ENCODE measurements around the gene USP33.
A peak's percentile ranks its signal among the peaks of the same experiment; 100 is the strongest.
"Not testable (repeated sequence)": the region's sequence is repeated elsewhere in the genome, so short reads cannot be mapped to it uniquely, and the experiment has no call there.

Gene USP33

DNA sequence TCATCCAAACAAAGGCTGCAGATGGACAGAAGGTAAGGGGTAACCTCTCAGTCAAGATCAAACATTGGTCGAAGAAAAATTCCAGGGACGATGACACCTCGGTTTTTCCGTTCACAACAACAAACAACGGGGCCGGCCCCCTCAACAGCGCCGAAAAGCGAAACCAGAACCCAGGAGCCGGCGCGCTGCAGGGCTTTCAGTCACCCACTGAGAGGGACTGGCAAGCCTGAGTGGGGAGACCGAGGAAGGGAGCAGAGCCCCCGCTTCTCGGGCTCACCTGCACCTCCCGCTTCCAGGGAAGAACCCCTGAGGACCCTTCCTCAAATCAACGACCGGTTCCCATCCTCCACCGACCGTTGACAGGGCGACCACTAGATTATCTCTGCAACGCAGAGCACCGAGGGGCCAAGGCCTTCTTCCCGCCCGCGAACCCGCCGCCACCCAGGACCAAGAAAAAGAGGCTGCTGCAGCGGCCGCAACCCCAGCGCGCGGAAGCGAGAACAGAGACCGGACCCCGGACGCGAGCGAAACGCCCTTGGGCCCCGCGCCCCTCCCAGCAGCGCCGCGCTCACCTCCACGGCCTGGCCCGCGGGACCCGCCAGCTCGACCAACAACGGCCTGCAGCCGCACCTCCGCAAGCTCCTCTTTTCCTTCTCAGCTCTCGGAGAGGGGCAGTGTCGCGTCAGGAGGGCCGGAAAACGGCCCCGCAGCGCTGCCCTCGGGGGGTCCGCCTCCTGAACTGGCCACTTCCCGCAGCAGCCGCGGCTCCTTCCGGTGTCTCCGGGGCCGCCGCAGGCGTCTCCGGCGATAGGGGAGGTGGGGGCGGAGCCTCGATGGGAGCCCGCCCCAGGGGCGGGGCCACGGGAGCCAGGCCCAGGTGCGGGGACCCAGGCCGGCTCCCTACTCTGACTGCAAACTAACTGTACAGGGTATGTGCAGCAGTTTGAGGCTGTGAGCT is at the start of gene USP33:
Gene USP33 (minus strand): TSS at position 782 of the 958 bp plus-strand sequence. CDS start 18,155 bp downstream, outside the sequence.
- peak; percentile 89 to 94 for DNase-seq (ENCODE audit: low spot score in 2 of 2)
- H3K4me3 Mint-ChIP-seq: peak within 1 kb of the TSS; percentile 85
- peak; percentile 96 for ATAC-seq
- H3K27ac Mint-ChIP-seq: peak within 1 kb of the TSS; percentile 95
- H3K4me1 Mint-ChIP-seq: peaks cover 28% of the 10 kb centered on the region
- no peaks in the 10 kb centered on the region for H3K9me3 Mint-ChIP-seq
- H3K36me3 Mint-ChIP-seq: no peaks in the 10 kb centered on the region

DNA sequence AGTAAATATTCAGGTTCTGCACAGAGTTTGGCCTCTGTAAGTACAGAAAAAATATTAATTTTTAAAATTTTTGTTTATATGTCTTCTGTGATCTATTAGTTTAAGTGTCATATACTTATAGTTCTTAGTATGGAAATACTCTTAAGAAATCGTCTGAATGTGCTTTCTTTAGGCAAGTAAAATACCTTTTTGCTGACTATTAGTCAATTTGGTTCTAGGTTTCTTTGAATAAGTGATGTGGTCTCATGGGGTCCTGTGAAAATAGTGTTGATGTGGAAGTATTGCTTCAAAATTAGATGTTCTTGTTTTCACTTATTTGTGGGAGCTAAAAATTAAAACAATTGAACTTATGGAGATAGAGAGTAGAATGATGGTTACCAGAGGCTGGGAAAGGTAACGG is 43.7 kb upstream of the USP33 start:
- peaks cover 20% of the 10 kb centered on the region for H3K4me1 Mint-ChIP-seq
- DNase-seq (ENCODE audit: low spot score in 2 of 2): no peak
- no peaks in the 10 kb centered on the region for H3K9me3 Mint-ChIP-seq
- H3K27ac Mint-ChIP-seq: no peak overlapping the region
- H3K36me3 Mint-ChIP-seq: peaks cover 83% of the 10 kb centered on the region
- H3K4me3 Mint-ChIP-seq: no peak overlapping the region
- no peak for ATAC-seq

DNA sequence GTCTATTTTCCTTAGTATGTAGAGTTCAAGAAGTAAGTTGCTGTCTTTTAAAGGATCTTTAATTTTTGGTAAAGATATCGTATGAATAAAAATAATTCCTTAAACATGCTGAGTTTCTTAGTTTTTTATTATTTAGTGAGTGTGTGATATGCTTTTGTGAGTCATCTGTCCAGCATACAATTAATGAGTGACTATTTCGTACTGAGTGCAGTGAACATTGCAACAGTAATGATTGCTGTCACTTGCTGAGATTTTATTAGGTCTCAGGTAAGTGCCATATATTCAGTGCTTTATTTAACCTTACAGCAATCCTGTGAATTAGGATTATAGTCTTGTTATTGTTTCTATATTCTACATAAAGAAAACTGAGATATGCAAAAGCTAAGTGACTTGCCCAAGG is 42.4 kb upstream of the USP33 start:
- H3K9me3 Mint-ChIP-seq: no peaks in the 10 kb centered on the region
- H3K27ac Mint-ChIP-seq: no peak overlapping the region
- H3K4me3 Mint-ChIP-seq: no peak overlapping the region
- H3K36me3 Mint-ChIP-seq: peaks cover 83% of the 10 kb centered on the region
- no peak for ATAC-seq
- peaks cover 29% of the 10 kb centered on the region for H3K4me1 Mint-ChIP-seq
- no peak for DNase-seq (ENCODE audit: low spot score in 2 of 2)

DNA sequence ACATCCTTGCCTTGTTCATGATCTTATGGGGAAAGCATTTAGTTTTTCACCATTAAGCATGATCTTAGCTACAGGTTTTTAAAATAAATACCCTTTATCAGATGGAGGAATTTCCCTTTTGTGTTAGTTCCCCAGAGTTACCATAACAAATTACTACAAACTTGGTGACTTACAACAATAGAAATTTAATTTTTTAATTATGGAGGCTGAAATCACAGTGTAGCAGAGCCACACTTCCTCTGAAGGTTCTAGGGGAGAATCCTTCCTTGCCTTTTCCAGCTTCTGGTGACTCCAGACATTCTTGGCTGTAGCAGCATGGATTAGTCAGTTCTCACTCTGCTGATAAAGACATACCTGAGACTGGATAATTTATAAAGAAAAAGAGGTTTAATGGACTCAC is 38.3 kb upstream of the USP33 start:
- peaks cover 87% of the 10 kb centered on the region for H3K36me3 Mint-ChIP-seq
- DNase-seq (ENCODE audit: low spot score in 2 of 2) (no peak), ATAC-seq (no peak)
- peaks cover 34% of the 10 kb centered on the region for H3K4me1 Mint-ChIP-seq
- H3K4me3 Mint-ChIP-seq: no peak overlapping the region
- no peaks in the 10 kb centered on the region for H3K9me3 Mint-ChIP-seq
- no peak overlapping the region for H3K27ac Mint-ChIP-seq

DNA sequence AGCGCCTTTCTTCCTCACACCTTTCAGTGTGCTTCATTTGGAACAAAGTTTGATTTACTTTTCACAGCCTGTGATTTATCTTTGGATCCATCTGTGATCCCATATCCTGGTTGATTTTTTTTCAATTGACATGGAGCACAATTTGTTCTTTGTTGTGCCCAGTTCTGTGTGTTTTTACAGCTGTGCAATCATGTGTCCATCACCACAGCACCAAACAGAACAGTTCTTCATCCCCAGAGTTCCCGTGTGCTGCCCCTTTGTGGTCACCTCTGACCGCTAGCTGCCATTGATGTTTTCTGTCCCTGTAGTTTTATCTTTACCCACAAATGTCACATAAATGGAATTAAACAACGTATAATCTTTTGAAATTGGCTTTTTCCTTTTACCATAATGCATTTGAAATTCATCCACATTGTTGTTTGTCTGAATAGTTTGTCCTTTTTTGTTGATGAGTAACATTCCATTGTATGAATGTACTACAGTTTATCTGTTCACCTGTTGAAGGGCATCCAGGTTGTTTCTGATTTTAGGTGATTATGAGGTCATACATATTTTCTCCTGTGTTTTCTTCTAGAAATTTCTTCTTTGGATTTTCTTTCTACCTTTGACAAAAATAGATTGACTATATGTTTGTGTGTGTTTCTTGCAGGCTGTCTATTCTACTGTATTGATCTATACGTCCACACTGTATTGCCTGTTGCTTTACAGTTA is 37.2 kb upstream of the USP33 start:
- ATAC-seq (no peak), DNase-seq (ENCODE audit: low spot score in 2 of 2) (no peak)
- Mint-ChIP-seq H3K4me3 (no peak overlapping the region), H3K9me3 (no peaks in the 10 kb centered on the region), H3K4me1 (peaks cover 34% of the 10 kb centered on the region), H3K36me3 (peaks cover 82% of the 10 kb centered on the region), H3K27ac (peak overlapping the region; percentile 11)

DNA sequence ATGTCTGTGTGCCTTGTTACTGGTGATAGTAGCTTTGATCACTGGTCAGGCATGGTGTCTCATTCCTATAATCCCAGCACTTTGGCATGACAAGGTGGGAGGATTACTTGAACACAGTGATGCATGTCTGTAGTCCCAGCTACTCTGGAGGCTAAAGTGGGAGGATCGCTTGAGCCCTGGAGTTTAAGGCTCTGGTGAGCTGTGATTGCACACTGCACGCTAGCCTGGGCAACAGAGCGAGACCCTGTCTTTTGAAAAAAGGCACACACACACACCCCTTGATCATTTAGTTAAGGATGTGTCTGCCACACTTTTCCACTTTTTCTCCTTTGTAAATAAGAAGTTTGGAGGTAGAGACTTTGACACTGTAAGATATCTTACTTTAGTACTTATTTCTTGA is 34.9 kb upstream of the USP33 start:
- H3K4me1 Mint-ChIP-seq: peaks cover 24% of the 10 kb centered on the region
- ATAC-seq (no peak), DNase-seq (ENCODE audit: low spot score in 2 of 2) (peak in 1 of 2 donors; percentile 32)
- H3K27ac Mint-ChIP-seq: no peak overlapping the region
- no peak overlapping the region for H3K4me3 Mint-ChIP-seq
- H3K36me3 Mint-ChIP-seq: peaks cover 73% of the 10 kb centered on the region
- no peaks in the 10 kb centered on the region for H3K9me3 Mint-ChIP-seq

DNA sequence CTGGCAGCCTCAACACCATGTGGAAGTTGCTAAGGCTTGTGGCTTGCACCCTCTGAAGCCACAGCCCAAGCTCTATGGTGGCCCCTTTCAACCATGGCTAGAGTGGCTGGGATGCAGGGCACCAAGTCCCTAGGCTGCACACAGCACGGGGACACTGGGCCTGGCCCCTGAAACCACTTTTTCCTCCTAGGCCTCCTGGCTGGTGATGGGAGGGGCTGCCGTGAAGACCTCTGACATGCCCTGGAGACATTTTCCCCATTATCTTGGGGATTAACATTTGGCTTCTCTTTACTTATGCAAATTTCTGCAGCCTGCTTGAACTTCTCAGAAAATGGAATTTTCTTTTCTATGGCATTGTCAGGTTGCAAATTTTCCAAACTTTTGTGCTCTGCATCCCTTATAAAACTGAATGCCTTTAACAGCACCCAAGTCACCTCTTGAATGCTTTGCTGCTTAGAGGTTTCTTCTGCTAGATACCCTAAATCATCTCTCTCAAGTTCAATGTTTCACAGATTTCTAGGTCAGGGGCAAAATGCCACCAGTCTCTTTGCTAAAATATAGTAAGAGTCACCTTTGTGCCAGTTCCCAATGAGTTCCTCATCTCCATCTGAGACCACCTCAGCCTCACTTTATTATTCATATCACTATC is 26.6 kb upstream of the USP33 start:
- H3K4me3 Mint-ChIP-seq; H3K4me1 Mint-ChIP-seq; DNase-seq (ENCODE audit: low spot score in 2 of 2); H3K27ac Mint-ChIP-seq; ATAC-seq; H3K9me3 Mint-ChIP-seq: not testable (repeated sequence)
- H3K36me3 Mint-ChIP-seq: peaks cover 82% of the 10 kb centered on the region

DNA sequence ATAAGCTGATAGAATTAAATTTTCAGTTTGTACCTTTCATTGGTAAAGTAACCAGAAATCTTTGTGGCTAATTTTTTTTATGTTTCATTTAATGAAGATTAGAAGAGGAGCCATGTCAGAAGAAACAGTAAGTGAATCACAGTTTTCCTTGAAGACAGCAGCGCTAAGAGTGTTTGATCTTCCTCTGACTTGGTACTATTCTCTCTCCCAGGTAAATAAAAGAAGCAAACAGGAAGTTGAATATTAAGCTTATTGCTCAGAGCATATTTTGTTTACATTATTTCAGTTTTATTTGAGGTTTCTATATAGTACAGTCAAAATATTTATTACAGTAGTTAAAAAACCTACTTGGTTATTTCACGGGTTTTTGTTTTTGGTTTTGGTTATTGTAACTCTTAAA is 23.5 kb upstream of the USP33 start:
- H3K4me1 Mint-ChIP-seq: peaks cover 29% of the 10 kb centered on the region
- no peaks in the 10 kb centered on the region for H3K9me3 Mint-ChIP-seq
- ATAC-seq: no peak
- DNase-seq (ENCODE audit: low spot score in 2 of 2): no peak
- peaks cover 56% of the 10 kb centered on the region for H3K36me3 Mint-ChIP-seq
- H3K27ac Mint-ChIP-seq: no peak overlapping the region
- H3K4me3 Mint-ChIP-seq: no peak overlapping the region

DNA sequence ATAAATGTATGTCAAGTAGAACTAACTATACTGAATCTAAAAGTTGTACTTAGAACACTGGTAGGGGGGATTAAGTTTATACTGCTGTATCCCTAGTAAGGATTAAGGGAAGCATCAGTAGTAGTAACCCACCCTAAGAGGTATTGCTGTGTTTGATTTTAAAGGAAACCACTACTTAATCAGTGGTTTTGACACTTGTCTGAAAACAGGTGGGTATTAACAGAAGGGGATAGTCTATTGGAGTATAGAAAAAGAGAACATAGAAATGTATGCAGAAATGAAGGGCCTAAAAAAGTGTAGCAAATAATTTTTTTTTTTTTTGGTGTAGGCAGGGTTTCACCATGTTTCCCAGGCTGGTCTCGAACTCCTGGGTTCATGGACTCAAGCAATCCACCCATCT is 22.0 kb upstream of the USP33 start:
- ATAC-seq (no peak), DNase-seq (ENCODE audit: low spot score in 2 of 2) (no peak)
- Mint-ChIP-seq H3K4me3 (peak overlapping the region; percentile 97), H3K9me3 (no peaks in the 10 kb centered on the region), H3K36me3 (peaks cover 41% of the 10 kb centered on the region), H3K4me1 (peaks cover 29% of the 10 kb centered on the region), H3K27ac (no peak overlapping the region)

DNA sequence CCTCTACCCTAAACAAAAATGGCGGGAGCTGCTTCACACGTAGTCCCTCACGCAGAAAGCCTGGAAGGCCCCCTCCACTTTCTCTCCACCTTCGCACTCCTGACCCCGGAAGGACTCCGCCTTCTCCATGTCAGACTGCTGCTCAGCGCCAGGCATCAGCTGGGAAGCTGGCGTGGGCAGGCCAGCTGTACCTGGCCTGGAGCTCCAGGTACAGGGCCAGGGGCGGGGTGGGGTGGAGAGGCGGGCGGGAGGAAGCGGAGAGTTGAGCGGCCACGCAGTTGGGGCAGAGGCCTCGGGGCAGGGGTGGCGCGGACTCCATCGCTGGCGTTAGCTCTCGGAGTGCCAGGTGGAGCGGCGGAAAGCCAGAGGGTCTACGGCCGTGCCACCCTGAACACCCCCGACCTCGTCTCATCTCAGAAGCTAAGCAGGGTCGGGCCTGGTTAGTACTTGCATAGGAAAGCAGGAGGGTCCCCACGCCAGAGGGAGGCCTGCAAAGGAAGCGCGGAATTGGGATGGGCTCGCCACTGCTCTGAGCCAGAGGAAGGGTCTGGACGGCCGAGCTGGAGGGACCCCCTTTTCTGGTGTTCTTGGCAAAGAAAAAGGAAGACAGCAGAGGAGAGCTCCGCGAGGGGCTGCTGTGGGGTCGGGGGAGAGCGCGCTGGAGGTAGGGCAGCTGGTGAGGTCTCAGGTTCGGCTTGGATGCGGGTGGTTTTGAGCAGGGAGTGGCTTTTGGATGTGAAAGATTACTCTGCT is 20.1 kb upstream of the USP33 start, which contains the start of gene MIGA1:
Gene MIGA1 (plus strand): TSS at position 121 of the 753 bp plus-strand sequence. CDS start 3,604 bp downstream, outside the sequence.
- peaks cover 21% of the 10 kb centered on the region for H3K36me3 Mint-ChIP-seq
- peaks cover 29% of the 10 kb centered on the region for H3K4me1 Mint-ChIP-seq
- DNase-seq (ENCODE audit: low spot score in 2 of 2): peak; percentile 66 to 90
- peak within 1 kb of the TSS; percentile 97 for H3K4me3 Mint-ChIP-seq
- peak within 1 kb of the TSS; percentile 95 for H3K27ac Mint-ChIP-seq
- peak; percentile 96 for ATAC-seq
- no peaks in the 10 kb centered on the region for H3K9me3 Mint-ChIP-seq

DNA sequence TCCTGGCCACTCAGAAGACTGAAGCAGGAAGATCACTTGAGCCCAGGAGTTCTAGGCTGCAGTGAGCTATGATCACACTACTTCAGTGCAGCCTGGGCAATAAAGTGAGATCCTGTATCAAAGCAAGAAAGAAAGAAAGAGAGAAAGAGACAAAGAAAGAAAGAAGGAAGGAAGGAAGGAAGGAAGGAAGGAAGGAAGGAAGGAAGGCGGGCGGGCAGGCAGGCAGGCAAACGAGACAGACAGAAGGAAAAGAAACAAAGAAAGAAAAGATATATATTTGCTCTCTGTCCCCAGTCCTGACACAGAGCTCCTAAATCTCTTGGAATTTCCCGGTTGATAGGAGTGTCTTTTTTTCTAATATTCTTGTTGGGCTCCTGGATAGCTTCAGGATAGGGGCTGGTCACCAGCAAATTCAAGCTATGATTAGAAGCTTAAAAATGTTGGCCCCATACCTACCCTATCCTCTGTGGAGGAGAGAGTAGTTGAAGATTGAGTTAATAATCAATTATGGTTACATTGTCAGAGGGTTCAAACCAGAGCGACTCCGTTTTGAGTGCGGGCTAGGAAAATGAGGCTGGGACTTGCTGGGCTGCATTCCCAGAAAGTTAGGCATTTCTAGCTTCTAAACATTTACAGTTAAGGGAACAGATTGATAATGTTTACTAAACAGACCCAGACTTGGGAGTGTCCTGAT is 16.5 kb upstream of the USP33 start:
- ATAC-seq (no peak), DNase-seq (ENCODE audit: low spot score in 2 of 2) (no peak)
- no peaks in the 10 kb centered on the region for H3K36me3 Mint-ChIP-seq
- H3K9me3 Mint-ChIP-seq: no peaks in the 10 kb centered on the region
- H3K4me1 Mint-ChIP-seq: peaks cover 20% of the 10 kb centered on the region
- no peak overlapping the region for H3K4me3 Mint-ChIP-seq
- H3K27ac Mint-ChIP-seq: no peak overlapping the region

DNA sequence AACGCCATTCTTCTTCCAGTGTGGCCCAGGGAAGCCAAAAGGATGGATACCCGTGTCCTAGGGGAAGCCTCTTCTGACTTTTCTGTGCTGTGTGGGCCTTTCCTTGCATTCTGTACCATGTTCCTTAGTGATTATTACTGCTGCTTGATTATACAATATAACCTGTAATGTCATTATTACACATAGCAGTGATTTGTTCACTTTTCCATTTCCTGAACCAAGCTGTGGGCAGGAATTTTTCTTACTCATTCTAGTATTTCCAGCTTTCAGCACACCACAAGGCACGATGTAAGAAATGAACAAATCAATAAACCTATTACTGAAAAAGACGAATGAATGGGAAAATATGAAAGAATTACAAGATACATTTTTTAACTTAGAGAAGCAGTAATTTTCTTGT is 8.4 kb upstream of the USP33 start:
- ATAC-seq (no peak), DNase-seq (ENCODE audit: low spot score in 2 of 2) (no peak)
- Mint-ChIP-seq H3K36me3 (no peaks in the 10 kb centered on the region), H3K27ac (no peak overlapping the region), H3K4me3 (no peak overlapping the region), H3K9me3 (no peaks in the 10 kb centered on the region), H3K4me1 (no peaks in the 10 kb centered on the region)

DNA sequence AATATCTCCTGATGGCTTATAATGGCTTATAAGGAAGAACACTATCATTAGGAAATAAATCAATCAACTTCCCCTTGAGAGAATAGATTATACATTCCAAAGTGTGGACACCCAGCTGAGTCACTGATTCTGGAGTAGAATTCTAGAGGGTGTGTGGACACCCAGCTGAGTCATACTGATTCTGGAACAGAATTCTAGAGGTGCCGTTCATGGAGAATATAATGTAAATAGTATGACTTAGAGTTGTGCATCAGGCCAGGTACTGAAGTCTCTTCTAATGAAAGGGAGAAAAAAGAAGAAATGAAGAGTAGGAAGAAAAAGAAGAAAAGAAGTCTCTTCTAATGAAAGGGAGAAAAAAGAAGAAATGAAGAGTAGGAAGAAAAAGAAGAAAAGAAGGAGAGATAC is 2.4 kb upstream of the USP33 start:
- H3K4me3 Mint-ChIP-seq: no peak overlapping the region
- no peaks in the 10 kb centered on the region for H3K9me3 Mint-ChIP-seq
- DNase-seq (ENCODE audit: low spot score in 2 of 2): no peak
- peaks cover 13% of the 10 kb centered on the region for H3K4me1 Mint-ChIP-seq
- no peak for ATAC-seq
- H3K36me3 Mint-ChIP-seq: no peaks in the 10 kb centered on the region
- no peak overlapping the region for H3K27ac Mint-ChIP-seq

DNA sequence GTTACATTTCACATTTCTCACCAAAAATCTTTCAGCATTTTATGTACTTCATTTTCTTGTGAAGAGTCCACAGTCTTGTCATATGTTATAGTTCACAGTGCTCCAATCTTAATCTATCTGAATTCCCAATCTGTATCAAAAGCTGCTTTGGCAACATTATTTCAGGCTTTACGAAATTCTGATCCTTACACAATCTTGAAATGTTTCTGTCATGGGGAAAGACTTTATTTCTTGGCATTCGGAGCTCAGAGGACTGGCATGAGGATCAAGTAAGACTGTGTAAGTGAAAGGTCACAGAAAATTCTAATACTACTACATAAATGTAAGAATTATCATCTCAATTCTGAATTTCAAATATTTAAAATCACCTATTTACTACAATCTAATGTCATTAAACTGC is 2.0 kb downstream of the USP33 start:
- Mint-ChIP-seq H3K27ac (peak overlapping the region; percentile 61), H3K4me3 (peak overlapping the region; percentile 85), H3K4me1 (peaks cover 28% of the 10 kb centered on the region), H3K9me3 (no peaks in the 10 kb centered on the region), H3K36me3 (no peaks in the 10 kb centered on the region)
- ATAC-seq (no peak), DNase-seq (ENCODE audit: low spot score in 2 of 2) (no peak)

Measured in stimulated activated effector memory CD8-positive, alpha-beta T cell treated with anti-CD3 and anti-CD28 coated beads, Interleukin-12 subunit alpha, Interleukin-12 subunit beta, amount 100 ng/mL, for 72 hours (primary cell).